HEK293 (cell line): ENCODE results near the gene SLU7.

Experiments used
- CTCF ChIP-seq: fragments of 450-650 bp; formaldehyde crosslinking; IDR thresholded peaks from 2 replicates; pipeline ENCODE4 v1.5.1; 2016; ENCODE audit warnings: missing biosample characterization, missing genetic modification characterization
- SALL2 ChIP-seq: fragments of 450-650 bp; formaldehyde crosslinking; IDR thresholded peaks from 2 replicates; pipeline ENCODE4 v1.5.0; 2017; ENCODE audit warnings: missing biosample characterization, mild to moderate bottlenecking, missing genetic modification characterization, borderline replicate concordance
- SETDB1 ChIP-seq: IDR thresholded peaks from one replicate; pipeline ENCODE4 v1.6.1; 2017; ENCODE audit warnings: mild to moderate bottlenecking, low read length, moderate library complexity, mixed read lengths; ENCODE audit not compliant: insufficient read length
- YY1 ChIP-seq: fragments of 450-650 bp; formaldehyde crosslinking; IDR thresholded peaks from 2 replicates; pipeline ENCODE4 v1.5.1; 2018; ENCODE audit warnings: missing biosample characterization, missing genetic modification characterization
- ZBTB17 ChIP-seq: fragments of 450-650 bp; formaldehyde crosslinking; IDR thresholded peaks from 2 replicates; pipeline ENCODE4 v1.5.1; 2016; ENCODE audit warnings: missing biosample characterization, missing genetic modification characterization
- ZBTB49 ChIP-seq: fragments of 450-650 bp; formaldehyde crosslinking; IDR thresholded peaks from 2 replicates; pipeline ENCODE4 v1.5.1; 2016; ENCODE audit warnings: missing biosample characterization, missing genetic modification characterization, low read depth
- ZNF140 ChIP-seq: fragments of 450-650 bp; formaldehyde crosslinking; IDR thresholded peaks from 2 replicates; pipeline ENCODE4 v1.5.1; 2016; ENCODE audit warnings: missing biosample characterization, missing genetic modification characterization
- ZNF23 ChIP-seq: fragments of 450-650 bp; formaldehyde crosslinking; IDR thresholded peaks from 2 replicates; pipeline ENCODE4 v1.5.1; 2016; ENCODE audit warnings: missing biosample characterization, missing genetic modification characterization, borderline replicate concordance
- ZNF248 ChIP-seq: fragments of 450-650 bp; formaldehyde crosslinking; IDR thresholded peaks from 2 replicates; pipeline ENCODE4 v1.5.1; 2017; ENCODE audit warnings: missing biosample characterization, missing genetic modification characterization
- ZNF341 ChIP-seq: fragments of 450-650 bp; formaldehyde crosslinking; IDR thresholded peaks from 2 replicates; pipeline ENCODE4; 2016; ENCODE audit warnings: low read depth, missing biosample characterization, missing genetic modification characterization
- ZNF580 ChIP-seq: fragments of 450-650 bp; formaldehyde crosslinking; IDR thresholded peaks from 2 replicates; pipeline ENCODE4 v1.5.1; 2016; ENCODE audit warnings: missing biosample characterization, missing genetic modification characterization
- ZNF776 ChIP-seq: fragments of 450-650 bp; formaldehyde crosslinking; IDR thresholded peaks from 2 replicates; pipeline ENCODE4 v1.5.0; 2017; ENCODE audit warnings: missing biosample characterization, missing genetic modification characterization, borderline replicate concordance

GRCh38 chr5:160435532-160435931 is 16.7 kb upstream of the SLU7 start:
- TF ChIP-seq ZNF776 (tag by site-specific recombination) (no peak), ZNF580 (tag by site-specific recombination) (no peak), ZNF341 (tag by site-specific recombination) (no peak), ZNF248 (tag by site-specific recombination) (no peak), SETDB1 (no peak), CTCF (tag by site-specific recombination) (no peak), SALL2 (tag by site-specific recombination) (no peak), ZNF140 (tag by site-specific recombination) (no peak), ZNF23 (no peak), ZBTB17 (tag by site-specific recombination) (no peak), ZBTB49 (no peak), YY1 (no peak)
